Activated CD8-positive, alpha-beta memory T cell treated with anti-CD3 and anti-CD28 coated beads, Interleukin-2, amount 50 U/mL, for 4 hours (primary cell): ENCODE measurements around the gene TRIML2.

ENCODE experiments used
- DNase-seq: peaks from one replicate; pipeline ENCODE4 v3.0.0-alpha.2; 2020

Gene TRIML2

GRCh38 chr4:188109157-188109755, at the start of gene TRIML2:
TRIML2 (minus strand) TSS chr4:188109603; CDS start chr4:188105368, 4,235 bp downstream.
- no peak for DNase-seq

GRCh38 chr4:188158336-188158735, 48.9 kb upstream of the TRIML2 start:
- DNase-seq, result no peak

- no peak for DNase-seq
These were observed 45.4 kb upstream of the TRIML2 start for GRCh38 chr4:188154668-188155405.

- DNase-seq, result no peak
These were observed 38.4 kb upstream of the TRIML2 start for GRCh38 chr4:188147776-188148175.

- DNase-seq, result no peak
These were observed 37.8 kb upstream of the TRIML2 start for GRCh38 chr4:188147176-188147575.

GRCh38 chr4:188146618-188147017, 37.2 kb upstream of the TRIML2 start:
- no peak for DNase-seq

GRCh38 chr4:188145601-188146000, 36.2 kb upstream of the TRIML2 start:
- DNase-seq, result no peak

GRCh38 chr4:188143731-188144130, 34.3 kb upstream of the TRIML2 start:
- no peak for DNase-seq

- no peak for DNase-seq
These were observed 30.3 kb upstream of the TRIML2 start for GRCh38 chr4:188139671-188140070.

- DNase-seq, result no peak
These were observed 29.7 kb upstream of the TRIML2 start, which contains the start of gene TRIML1 for GRCh38 chr4:188139141-188139540. TRIML1 (plus strand) TSS chr4:188139441; CDS start chr4:188139559, 118 bp downstream.

GRCh38 chr4:188138227-188138626, 28.8 kb upstream of the TRIML2 start:
- no peak for DNase-seq

GRCh38 chr4:188132232-188132631, 22.8 kb upstream of the TRIML2 start:
- DNase-seq, result no peak

GRCh38 chr4:188130355-188130754, 21.0 kb upstream of the TRIML2 start:
- no peak for DNase-seq

- DNase-seq, result no peak
These were observed 17.9 kb upstream of the TRIML2 start for GRCh38 chr4:188127214-188127874.

- no peak for DNase-seq
These were observed 12.1 kb upstream of the TRIML2 start for GRCh38 chr4:188121530-188121929.

- no peak for DNase-seq
These were observed 8.4 kb upstream of the TRIML2 start for GRCh38 chr4:188117631-188118324.

- DNase-seq, result no peak
These were observed 3.8 kb upstream of the TRIML2 start for GRCh38 chr4:188113156-188113555.

- no peak for DNase-seq
These were observed 2.6 kb upstream of the TRIML2 start for GRCh38 chr4:188111955-188112354.

- no peak for DNase-seq
These were observed 1.5 kb upstream of the TRIML2 start for GRCh38 chr4:188110741-188111471.

GRCh38 chr4:188110036-188110435, 633 bp upstream of the TRIML2 start:
- no peak for DNase-seq

- DNase-seq, result no peak
These were observed 1.2 kb downstream of the TRIML2 start for GRCh38 chr4:188107931-188108843.

GRCh38 chr4:188106454-188106853, 2.9 kb downstream of the TRIML2 start:
- no peak for DNase-seq
